LNCaP clone FGC (cell line): ENCODE measurements around the gene PATZ1.

Experiments used
- DNase-seq: peaks from one replicate; pipeline ENCODE4 v3.0.0-alpha.2; 2011; ENCODE audit warnings: low read depth
- H3K4me3 ChIP-seq: 2 replicates; pipeline ENCODE4 v1.5.1; 2011; ENCODE audit warnings: mild to moderate bottlenecking, low read depth, low read length, control low read depth
- CTCF ChIP-seq: IDR thresholded peaks from 2 replicates; pipeline ENCODE4 v1.5.1; 2012; ENCODE audit warnings: mild to moderate bottlenecking; ENCODE audit not compliant: control insufficient read depth, insufficient read depth; ENCODE audit errors: extremely low read depth

The PATZ1 gene

GRCh38 chr22:31292236-31292989, 53.7 kb downstream of the PATZ1 start, which contains the start of gene PIK3IP1:
TSS of gene PIK3IP1 (minus strand) at chr22:31292488. CDS start at chr22:31292344, 144 bp downstream.
- peak; percentile 46 for TF ChIP-seq CTCF
- H3K4me3 ChIP-seq: peak within 1 kb of the TSS; percentile 61
- peak; percentile 94 for DNase-seq

- H3K4me3 ChIP-seq: peak overlapping the region; percentile 61
- no peak for TF ChIP-seq CTCF
- DNase-seq: no peak
Observed at GRCh38 chr22:31291481-31292235, 54.5 kb downstream of the PATZ1 start.

- H3K4me3 ChIP-seq: peak overlapping the region; percentile 61
- no peak for TF ChIP-seq CTCF
- DNase-seq: peak; percentile 79
Observed at GRCh38 chr22:31290494-31291471, 55.4 kb downstream of the PATZ1 start.

GRCh38 chr22:31289344-31289743, 56.8 kb downstream of the PATZ1 start:
- no peak for DNase-seq
- TF ChIP-seq CTCF: no peak
- no peak overlapping the region for H3K4me3 ChIP-seq

- TF ChIP-seq CTCF: no peak
- no peak overlapping the region for H3K4me3 ChIP-seq
- no peak for DNase-seq
Observed at GRCh38 chr22:31288496-31289240, 57.5 kb downstream of the PATZ1 start.

GRCh38 chr22:31287818-31288495, 58.2 kb downstream of the PATZ1 start:
- TF ChIP-seq CTCF: no peak
- no peak overlapping the region for H3K4me3 ChIP-seq
- DNase-seq: no peak
